ENCODE data around the gene YPEL2.

DNA sequence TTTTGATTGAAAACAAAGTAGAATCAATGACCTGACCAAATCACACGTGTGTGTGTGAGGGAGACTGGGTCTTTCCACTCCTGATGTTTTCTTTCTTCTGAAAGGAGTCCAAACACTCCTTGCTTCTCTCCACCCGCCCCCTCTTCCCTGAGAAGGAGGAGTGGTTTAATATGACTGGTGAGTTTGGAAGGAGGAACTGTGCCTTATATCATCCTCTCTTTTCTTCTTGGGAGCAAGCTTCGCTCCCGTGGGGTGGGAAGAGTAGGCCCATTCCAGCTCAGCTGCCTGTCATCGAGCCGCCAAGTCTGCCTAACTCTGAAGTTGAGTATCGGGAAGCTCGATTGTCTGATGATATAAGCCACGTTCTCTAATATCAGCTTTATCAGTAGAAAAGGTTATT, 96.5 kb downstream of the YPEL2 start:
- TF ChIP-seq, protein P1, sequence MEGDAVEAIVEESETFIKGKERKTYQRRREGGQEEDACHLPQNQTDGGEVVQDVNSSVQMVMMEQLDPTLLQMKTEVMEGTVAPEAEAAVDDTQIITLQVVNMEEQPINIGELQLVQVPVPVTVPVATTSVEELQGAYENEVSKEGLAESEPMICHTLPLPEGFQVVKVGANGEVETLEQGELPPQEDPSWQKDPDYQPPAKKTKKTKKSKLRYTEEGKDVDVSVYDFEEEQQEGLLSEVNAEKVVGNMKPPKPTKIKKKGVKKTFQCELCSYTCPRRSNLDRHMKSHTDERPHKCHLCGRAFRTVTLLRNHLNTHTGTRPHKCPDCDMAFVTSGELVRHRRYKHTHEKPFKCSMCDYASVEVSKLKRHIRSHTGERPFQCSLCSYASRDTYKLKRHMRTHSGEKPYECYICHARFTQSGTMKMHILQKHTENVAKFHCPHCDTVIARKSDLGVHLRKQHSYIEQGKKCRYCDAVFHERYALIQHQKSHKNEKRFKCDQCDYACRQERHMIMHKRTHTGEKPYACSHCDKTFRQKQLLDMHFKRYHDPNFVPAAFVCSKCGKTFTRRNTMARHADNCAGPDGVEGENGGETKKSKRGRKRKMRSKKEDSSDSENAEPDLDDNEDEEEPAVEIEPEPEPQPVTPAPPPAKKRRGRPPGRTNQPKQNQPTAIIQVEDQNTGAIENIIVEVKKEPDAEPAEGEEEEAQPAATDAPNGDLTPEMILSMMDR (conservative IDR thresholded peaks at IDR 0.05; ENCODE audit: low read length), result no peak
- no peak for TF ChIP-seq EZH2phosphoT487 (IDR thresholded peaks at IDR 0.05; ENCODE audit: borderline replicate concordance)
